HepG2 (cell line): ENCODE measurements around the gene LIPE. TPM values are rescaled to one million over a fixed set of nuclear protein-coding genes. Genes with fewer than 3 reads are reported as not detected.

Experiments
- ATAC-seq: fragments of 200-7000 bp; cut with Tn5 transposase; 3 replicates; pipeline ENCODE4 v1.9.1; 2020; ENCODE audit warnings: mild to moderate bottlenecking, moderate library complexity
- BruUV-seq: library from RNA; stranded (reverse); fragments of 400-500 nt; replicated peaks from 2 replicates; lab custom pipeline; 2021; lab: Mats Ljungman, UMichigan
- CTCF ChIA-PET: fragments of 300-600 bp; formaldehyde crosslinking; extraction: SDS; loops from one replicate; lab custom pipeline; 2021; ENCODE audit warnings: low total read pairs, inconsistent platforms, low intra/inter-chr PET ratio; lab: Yijun Ruan, JAX
- POLR2A ChIA-PET: fragments of 350-600 bp; sonication (Branson Sonifier 250); formaldehyde crosslinking; loops from one replicate; lab custom pipeline; 2020; ENCODE audit warnings: antibody characterized with exemption, inconsistent platforms; lab: Yijun Ruan, JAX
- DNase-seq: peaks from one replicate; pipeline ENCODE4 v3.0.0-alpha.2; 2015; ENCODE audit warnings: low spot score
- FAIRE-seq: peaks from 3 replicates; lab custom pipeline; 2011; peaks lifted over from hg19 to GRCh38; lab: Jason Lieb, UNC
- H2AFZ ChIP-seq: one replicate; pipeline ENCODE4 v1.6.1; 2011; ENCODE audit warnings: low read length, inconsistent platforms
- H3K27ac ChIP-seq: fragments of 300-600 bp; 3 replicates; pipeline ENCODE4 v1.8.0; 2011; ENCODE audit warnings: mixed run types, mild to moderate bottlenecking, mixed read lengths, low read length, inconsistent platforms; ENCODE audit not compliant: insufficient read depth; ENCODE audit errors: extremely low read length
- H3K27me3 ChIP-seq, 2 experiments: fragments of 200-600 bp in 1 of 2; 2 replicates in 1 of 2; 3 replicates in 1 of 2; pipeline versions ENCODE4 v1.6.0 to v1.8.0; 2011; ENCODE audit warnings: low read length in 2 of 2, mild to moderate bottlenecking in 2 of 2, moderate library complexity in 2 of 2, inconsistent platforms in 1 of 2; ENCODE audit not compliant: insufficient read depth in 2 of 2, control insufficient read depth in 1 of 2
- H3K36me3 ChIP-seq, 2 experiments: fragments of 200-600 bp in 1 of 2; replicated peaks in 1 of 2; 2 replicates in 1 of 2; 3 replicates in 1 of 2; pipeline versions ENCODE4 v1.5.1 to v1.8.0; 2011; ENCODE audit warnings: low read length in 2 of 2, inconsistent platforms in 1 of 2; ENCODE audit not compliant: insufficient read depth in 2 of 2, control insufficient read depth in 1 of 2
- H3K4me1 ChIP-seq: 2 replicates; pipeline ENCODE4 v1.5.1; 2012; ENCODE audit warnings: low read length, inconsistent platforms; ENCODE audit not compliant: insufficient read depth
- H3K4me2 ChIP-seq: 2 replicates; pipeline ENCODE4 v1.6.0; 2011; ENCODE audit warnings: low read depth, low read length, inconsistent platforms
- H3K4me3 ChIP-seq, 3 experiments: fragments of 200-600 bp in 1 of 3; sonication (generic), shearing (Covaris generic) in 1 of 3; replicated peaks in 1 of 3; 2 replicates each; pipeline ENCODE4 v1.5.1; 2011 to 2016; ENCODE audit warnings: low read length in 3 of 3, inconsistent platforms in 2 of 3, low read depth in 2 of 3, mild to moderate bottlenecking in 2 of 3, control low read depth in 1 of 3, mixed read lengths in 1 of 3; ENCODE audit not compliant: insufficient read depth in 1 of 3
- H3K79me2 ChIP-seq: one replicate; pipeline ENCODE4 v1.6.1; 2011; ENCODE audit warnings: low read length, inconsistent platforms; ENCODE audit not compliant: insufficient read depth
- H3K9ac ChIP-seq: 2 replicates; pipeline ENCODE4 v1.6.0; 2011; ENCODE audit warnings: mild to moderate bottlenecking, low read depth, low read length, inconsistent platforms; ENCODE audit not compliant: insufficient read depth
- H3K9me3 ChIP-seq: 2 replicates; pipeline ENCODE4 v1.5.1; 2012; ENCODE audit warnings: mild to moderate bottlenecking, low read length
- H4K20me1 ChIP-seq: 2 replicates; pipeline ENCODE4 v1.6.0; 2011; ENCODE audit warnings: inconsistent platforms, mild to moderate bottlenecking, low read length, moderate library complexity; ENCODE audit not compliant: insufficient read depth
- ELK4 ChIP-seq: sonication (generic); formaldehyde crosslinking; IDR thresholded peaks from 2 replicates; pipeline ENCODE4 v1.9.0; 2021; ENCODE audit warnings: missing genetic modification reagents, borderline replicate concordance
- FOXA3 ChIP-seq: IDR thresholded peaks from 2 replicates; pipeline ENCODE4 v1.6.1; 2016; ENCODE audit warnings: missing genetic modification reagents, missing compliant biosample characterization
- HMGXB4 ChIP-seq, 2 experiments: sonication (generic) in 1 of 2; formaldehyde crosslinking in 1 of 2; IDR thresholded peaks; 2 replicates each; pipeline versions ENCODE4 v1.4.0 to v1.6.1; 2018 to 2020; ENCODE audit warnings: missing genetic modification reagents in 2 of 2, borderline replicate concordance in 1 of 2, low read depth in 1 of 2, mild to moderate bottlenecking in 1 of 2, missing biosample characterization in 1 of 2
- HNF4A ChIP-seq: sonication (generic); formaldehyde crosslinking; IDR thresholded peaks from 2 replicates; pipeline ENCODE4 v1.4.0; 2020; ENCODE audit warnings: missing genetic modification reagents
- JUNB ChIP-seq: sonication (generic); formaldehyde crosslinking; IDR thresholded peaks from 2 replicates; pipeline ENCODE4 v1.8.0; 2022; ENCODE audit warnings: missing genetic modification reagents, mild to moderate bottlenecking, borderline replicate concordance
- KDM2A ChIP-seq: sonication (generic); formaldehyde crosslinking; IDR thresholded peaks from 2 replicates; pipeline ENCODE4 v1.4.0; 2020; ENCODE audit warnings: low read depth, missing genetic modification reagents, borderline replicate concordance
- MAFG ChIP-seq: sonication (generic); formaldehyde crosslinking; IDR thresholded peaks from 2 replicates; pipeline ENCODE4 v1.5.1; 2020; ENCODE audit warnings: mild to moderate bottlenecking, missing genetic modification reagents
- NFATC3 ChIP-seq: sonication (generic); formaldehyde crosslinking; IDR thresholded peaks from 2 replicates; pipeline ENCODE4 v1.5.1; 2020; ENCODE audit warnings: mild to moderate bottlenecking, missing genetic modification reagents
- RARA ChIP-seq: IDR thresholded peaks from 2 replicates; pipeline ENCODE4 v1.6.1; 2016; ENCODE audit warnings: missing genetic modification reagents, missing compliant biosample characterization
- SOX13 ChIP-seq, 3 experiments: fragments of 450-650 bp in 1 of 3; sonication (generic) in 1 of 3; formaldehyde crosslinking in 1 of 3; IDR thresholded peaks in 2 of 3; conservative IDR thresholded peaks in 1 of 3; 2 replicates each; pipeline versions ENCODE4 v1.5.0 to v1.6.1; 2016 to 2020; ENCODE audit warnings: antibody characterized with exemption in 1 of 3, mild to moderate bottlenecking in 1 of 3, missing compliant biosample characterization in 1 of 3, missing genetic modification reagents in 1 of 3, moderate library complexity in 1 of 3
- STAG1 ChIP-seq: sonication (generic); formaldehyde crosslinking; IDR thresholded peaks from 2 replicates; pipeline ENCODE4 v1.4.0; 2020; ENCODE audit warnings: missing genetic modification reagents
- THAP11 ChIP-seq: IDR thresholded peaks from 2 replicates; pipeline ENCODE4 v1.6.1; 2016; ENCODE audit warnings: missing biosample characterization, missing genetic modification reagents
- TRAFD1 ChIP-seq: sonication (generic); formaldehyde crosslinking; IDR thresholded peaks from 2 replicates; pipeline ENCODE4 v1.5.1; 2020; ENCODE audit warnings: missing genetic modification reagents, mild to moderate bottlenecking, borderline replicate concordance
- ZBTB26 ChIP-seq: IDR thresholded peaks from 2 replicates; pipeline ENCODE4 v1.6.1; 2016; ENCODE audit warnings: missing compliant biosample characterization, missing genetic modification reagents, borderline replicate concordance
- ZSCAN29 ChIP-seq: sonication (generic); formaldehyde crosslinking; conservative IDR thresholded peaks from 2 replicates; pipeline ENCODE4 v1.4.0; 2020; ENCODE audit warnings: mild to moderate bottlenecking, missing genetic modification reagents
- WGBS: methylation state at CpG from one replicate; pipeline ENCODE4 v1.1.6; 2017; ENCODE audit warnings: low lambda C conversion rate; 5-methylcytosine and 5-hydroxymethylcytosine counted together
- in situ Hi-C: cut with HindIII; loops from 2 replicates; pipeline ENCODE4 v1.10.0; 2017; ENCODE audit warnings: low pct_unique_long_range_greater_than_20kb; ENCODE audit not compliant: extremely low pct_ligation_motif_present
- intact Hi-C: fragments of 100-400 bp; cut with micrococcal nuclease; formaldehyde crosslinking; loops from one replicate; pipeline ENCODE4 v1.10.0; 2022; ENCODE audit not compliant: unreplicated experiment
- polyA plus RNA-seq, 8 experiments: library from polyadenylated mRNA; depleted of rRNA in 3 of 8; stranded (reverse) in 7 of 8; unstranded in 1 of 8; fragments of >200 nt; fragmentation: Illumina TruSeq in 4 of 8; extraction: Trizol in 4 of 8; gene quantifications; 2 replicates each; pipeline versions ENCODE4 v1.2.1 to v1.2.3, GENCODE V29; 2011 to 2016; ENCODE audit warnings: low read depth in 4 of 8, missing spikeins in 1 of 8, mixed read lengths in 1 of 8; ENCODE audit not compliant: insufficient read depth in 1 of 8
- total RNA-seq, 5 experiments: library from RNA; depleted of rRNA; stranded (reverse); fragments of >200 nt; fragmentation: Illumina TruSeq; extraction: Trizol; gene quantifications; 2 replicates each; pipeline ENCODE4 v1.2.3, GENCODE V29; 2016; ENCODE audit warnings: low read depth in 1 of 5

The LIPE gene
- total and polyA plus RNA-seq, 2 of the 13 experiments (the other 11 are each of a cell fraction or from before 2014, with no cell fraction given) = not detected

- Histone ChIP-seq H3K4me2 (peak overlapping the region; percentile 90), H4K20me1 (no peaks in the 10 kb centered on the region), H3K79me2 (no peaks in the 10 kb centered on the region), H3K9ac (peak overlapping the region; percentile 41), H3K4me3 (peak overlapping the region; percentile 20 to 52 (median 32); a peak in 4 of 6 replicates), H3K4me1 (peaks cover 85% of the 10 kb centered on the region), H2AFZ (peak overlapping the region; percentile 83), H3K36me3 (no peaks in the 10 kb centered on the region), H3K9me3 (no peaks in the 10 kb centered on the region), H3K27ac (peak overlapping the region; percentile 41), H3K27me3 (no peaks in the 10 kb centered on the region)
- peak; percentile 57 for DNase-seq
- POLR2A ChIA-PET = interaction anchor here (1.1 to 2.8 kb wide), 5 partner anchors 9 to 88 kb away, joined by 3 to 31 read pairs (median 12); partner anchors contain the start of gene CEACAM1
- BruUV-seq = no TSS peak
- CTCF ChIA-PET = interaction anchor here (0.9 to 2.4 kb wide), 5 partner anchors 10 to 126 kb away, joined by 3 to 12 read pairs (median 5); no protein-coding TSS in a partner anchor
- intact Hi-C loops (no loop called here), in situ Hi-C loops (no loop called here)
- FAIRE-seq = peak; percentile 67
- peak; percentile 42 for ATAC-seq
- WGBS = 8% methylated on average over 15 of the region's 16 CpGs
- TF ChIP-seq ZBTB26 (CRISPR knock-in tag) (no peak), HMGXB4 (CRISPR knock-in tag; IDR thresholded peaks at IDR 0.05; ENCODE audit: borderline replicate concordance in 1 of 2, low read depth in 1 of 2) (peak; percentile 55 to 69; a peak in 3 of 4 replicates), SOX13 (IDR thresholded peaks at IDR 0.05) (no peak), SOX13 (CRISPR knock-in tag; conservative IDR thresholded peaks at IDR 0.05 in 1 of 2, IDR thresholded peaks at IDR 0.05 in 1 of 2) (0 out of 4 replicates have a peak, but pooled peaks of 1 of the 2 experiments have one; percentile 16), ZSCAN29 (CRISPR knock-in tag) (0 out of 2 replicates have a peak, but pooled peaks have one; percentile 17), JUNB (no peak), TRAFD1 (CRISPR knock-in tag) (0 out of 2 replicates have a peak, but pooled peaks have one; percentile 47), NFATC3 (CRISPR knock-in tag) (0 out of 2 replicates have a peak, but pooled peaks have one; percentile 34), HNF4A (0 out of 2 replicates have a peak, but pooled peaks have one; percentile 29), ELK4 (no peak), STAG1 (peak; percentile 43), KDM2A (peak; percentile 62; the same call in 1 of the 2 replicates), MAFG (no peak), THAP11 (CRISPR knock-in tag) (peak; percentile 31; the same call in 1 of the 2 replicates), FOXA3 (CRISPR knock-in tag) (0 out of 2 replicates have a peak, but pooled peaks have one; percentile 23), RARA (CRISPR knock-in tag) (0 out of 2 replicates have a peak, but pooled peaks have one; percentile 21)
Measured at GRCh38 chr19:42440357-42441048, 13.3 kb upstream of the LIPE start.
